ENCODE data around the gene THAP4. TPM values are rescaled to one million over a fixed set of nuclear protein-coding genes. Genes with fewer than 3 reads are reported as not detected.

Gene THAP4
- polyA plus RNA-seq, 1 of the 3 experiments (the other 2 are of a cell fraction) = 64.7 TPM

DNA sequence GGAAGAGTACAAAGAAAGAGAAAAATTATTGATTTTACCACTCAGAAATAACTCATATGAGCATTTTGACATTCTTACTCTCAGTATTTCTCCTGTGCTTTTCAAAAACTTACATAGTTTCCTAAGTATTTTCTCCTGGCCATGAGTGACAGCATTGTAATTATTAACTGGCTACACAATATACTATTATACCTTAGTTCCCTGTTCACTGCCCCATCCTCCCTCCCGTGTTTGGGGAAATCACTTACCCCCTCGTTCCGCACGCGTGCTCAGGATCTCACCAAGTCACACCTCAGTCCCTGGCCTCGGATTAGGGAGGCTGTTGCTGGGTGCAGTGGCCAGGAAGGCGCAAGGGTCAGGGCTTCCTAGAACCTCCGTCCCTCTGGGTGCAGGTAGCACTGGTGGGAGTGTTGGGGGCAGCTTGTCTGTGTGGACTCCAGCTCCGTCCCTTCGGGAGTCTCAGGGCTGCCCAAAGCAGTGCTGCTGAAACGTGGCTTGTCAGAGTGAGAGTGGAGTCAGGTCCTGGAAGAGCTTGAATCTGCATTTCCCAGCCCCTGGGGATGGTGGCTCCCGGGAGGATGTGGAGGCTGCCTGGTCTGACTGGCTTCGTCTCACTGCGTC lies 23.7 kb upstream of the THAP4 start:
- no peak overlapping the region for H2AFZ ChIP-seq (ENCODE audit: low read depth)
- H3K4me3 ChIP-seq (ENCODE audit: low read depth in 2 of 2, low read length in 1 of 2) = no peak overlapping the region
- peaks cover 6% of the 10 kb centered on the region; the same call in 1 of the 2 replicates for H4K20me1 ChIP-seq (ENCODE audit: insufficient read depth)
- no peak overlapping the region for H3K27ac ChIP-seq (ENCODE audit: low read depth in 2 of 2, low read length in 1 of 2)
- peaks cover 20% of the 10 kb centered on the region for H3F3A ChIP-seq (replicated peaks; ENCODE audit: insufficient read depth)
- ChIA-PET POLR2A (no interaction called here), CTCF (interaction anchor here (1.6 to 7.5 kb wide), 4 partner anchors 15 to 218 kb away, joined by 3 to 77 read pairs (median 5); no protein-coding TSS in a partner anchor)
- 91% methylated on average over 12 of the region's 14 CpGs for WGBS (ENCODE audit: low lambda C conversion rate)
- H3K4me2 ChIP-seq = no peak overlapping the region
- DNase-seq = no peak
- no peak for TF ChIP-seq YY1 (IDR thresholded peaks at IDR 0.05; ENCODE audit: low read depth)
- TF ChIP-seq FOXM1 (IDR thresholded peaks at IDR 0.05; ENCODE audit: low read depth) = no peak
- TF ChIP-seq EZH2phosphoT487 (IDR thresholded peaks at IDR 0.05; ENCODE audit: borderline replicate concordance, low read depth) = no peak
- TF ChIP-seq, protein P1, sequence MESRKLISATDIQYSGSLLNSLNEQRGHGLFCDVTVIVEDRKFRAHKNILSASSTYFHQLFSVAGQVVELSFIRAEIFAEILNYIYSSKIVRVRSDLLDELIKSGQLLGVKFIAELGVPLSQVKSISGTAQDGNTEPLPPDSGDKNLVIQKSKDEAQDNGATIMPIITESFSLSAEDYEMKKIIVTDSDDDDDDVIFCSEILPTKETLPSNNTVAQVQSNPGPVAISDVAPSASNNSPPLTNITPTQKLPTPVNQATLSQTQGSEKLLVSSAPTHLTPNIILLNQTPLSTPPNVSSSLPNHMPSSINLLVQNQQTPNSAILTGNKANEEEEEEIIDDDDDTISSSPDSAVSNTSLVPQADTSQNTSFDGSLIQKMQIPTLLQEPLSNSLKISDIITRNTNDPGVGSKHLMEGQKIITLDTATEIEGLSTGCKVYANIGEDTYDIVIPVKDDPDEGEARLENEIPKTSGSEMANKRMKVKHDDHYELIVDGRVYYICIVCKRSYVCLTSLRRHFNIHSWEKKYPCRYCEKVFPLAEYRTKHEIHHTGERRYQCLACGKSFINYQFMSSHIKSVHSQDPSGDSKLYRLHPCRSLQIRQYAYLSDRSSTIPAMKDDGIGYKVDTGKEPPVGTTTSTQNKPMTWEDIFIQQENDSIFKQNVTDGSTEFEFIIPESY (IDR thresholded peaks at IDR 0.05; ENCODE audit: borderline replicate concordance, low read depth) = no peak
- TF ChIP-seq, protein P2, sequence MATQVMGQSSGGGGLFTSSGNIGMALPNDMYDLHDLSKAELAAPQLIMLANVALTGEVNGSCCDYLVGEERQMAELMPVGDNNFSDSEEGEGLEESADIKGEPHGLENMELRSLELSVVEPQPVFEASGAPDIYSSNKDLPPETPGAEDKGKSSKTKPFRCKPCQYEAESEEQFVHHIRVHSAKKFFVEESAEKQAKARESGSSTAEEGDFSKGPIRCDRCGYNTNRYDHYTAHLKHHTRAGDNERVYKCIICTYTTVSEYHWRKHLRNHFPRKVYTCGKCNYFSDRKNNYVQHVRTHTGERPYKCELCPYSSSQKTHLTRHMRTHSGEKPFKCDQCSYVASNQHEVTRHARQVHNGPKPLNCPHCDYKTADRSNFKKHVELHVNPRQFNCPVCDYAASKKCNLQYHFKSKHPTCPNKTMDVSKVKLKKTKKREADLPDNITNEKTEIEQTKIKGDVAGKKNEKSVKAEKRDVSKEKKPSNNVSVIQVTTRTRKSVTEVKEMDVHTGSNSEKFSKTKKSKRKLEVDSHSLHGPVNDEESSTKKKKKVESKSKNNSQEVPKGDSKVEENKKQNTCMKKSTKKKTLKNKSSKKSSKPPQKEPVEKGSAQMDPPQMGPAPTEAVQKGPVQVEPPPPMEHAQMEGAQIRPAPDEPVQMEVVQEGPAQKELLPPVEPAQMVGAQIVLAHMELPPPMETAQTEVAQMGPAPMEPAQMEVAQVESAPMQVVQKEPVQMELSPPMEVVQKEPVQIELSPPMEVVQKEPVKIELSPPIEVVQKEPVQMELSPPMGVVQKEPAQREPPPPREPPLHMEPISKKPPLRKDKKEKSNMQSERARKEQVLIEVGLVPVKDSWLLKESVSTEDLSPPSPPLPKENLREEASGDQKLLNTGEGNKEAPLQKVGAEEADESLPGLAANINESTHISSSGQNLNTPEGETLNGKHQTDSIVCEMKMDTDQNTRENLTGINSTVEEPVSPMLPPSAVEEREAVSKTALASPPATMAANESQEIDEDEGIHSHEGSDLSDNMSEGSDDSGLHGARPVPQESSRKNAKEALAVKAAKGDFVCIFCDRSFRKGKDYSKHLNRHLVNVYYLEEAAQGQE (IDR thresholded peaks at IDR 0.05; ENCODE audit: low read depth, low read length) = no peak
- no peak for TF ChIP-seq CHD2 (IDR thresholded peaks at IDR 0.05; ENCODE audit: low read length, partially characterized antibody)
- no peak for TF ChIP-seq POLR2AphosphoS5 (IDR thresholded peaks at IDR 0.05; ENCODE audit: low read depth, low read length)
- peaks cover 20 to 33% of the 10 kb centered on the region in 2 experiments for H3K36me3 ChIP-seq (replicated peaks in 1 of 2; ENCODE audit: control insufficient read depth in 1 of 2, insufficient read depth in 2 of 2, low read length in 1 of 2)
- H3K27me3 ChIP-seq (ENCODE audit: insufficient read depth) = no peaks in the 10 kb centered on the region
- no peaks in the 10 kb centered on the region for H3K9me3 ChIP-seq
- H3K4me1 ChIP-seq (ENCODE audit: control insufficient read depth in 1 of 2, insufficient read depth in 2 of 2, low read depth in 1 of 2, low read length in 1 of 2) = peaks cover 6 to 7% of the 10 kb centered on the region in 2 experiments; a peak in 2 of 4 replicates
- no peaks in the 10 kb centered on the region for H3K79me2 ChIP-seq (ENCODE audit: insufficient read depth)
- H3K9ac ChIP-seq = no peak overlapping the region
- H3K9me2 ChIP-seq = no peaks in the 10 kb centered on the region

DNA sequence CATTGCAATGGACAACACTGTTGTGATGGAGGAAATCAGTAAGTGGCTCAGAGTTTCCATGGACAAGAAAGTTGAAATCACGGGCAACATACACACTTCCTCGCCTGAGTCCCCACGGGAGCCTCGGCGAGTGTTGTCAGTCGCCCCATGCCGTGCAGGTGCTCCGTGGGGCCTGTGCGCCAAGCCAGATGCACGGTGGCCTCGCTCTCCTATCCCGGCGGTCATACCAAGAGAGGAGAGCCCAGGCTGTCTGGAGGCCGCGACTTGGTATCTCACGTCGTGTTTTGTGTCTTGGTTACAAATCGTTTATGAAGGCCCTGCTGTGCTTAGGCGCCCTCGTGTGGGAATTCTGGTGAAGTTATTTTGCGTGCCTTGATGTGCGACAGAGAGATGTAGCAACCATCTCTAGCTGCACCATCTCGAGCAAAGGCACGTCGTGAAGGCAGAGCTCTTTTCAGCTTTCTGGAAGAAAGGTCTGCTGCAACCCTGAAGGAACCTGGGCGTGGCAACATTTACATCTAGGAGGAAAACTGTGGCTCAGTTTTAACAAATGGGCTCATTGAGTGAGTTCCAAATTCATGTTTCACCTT lies 22.3 kb upstream of the THAP4 start:
- Histone ChIP-seq H3F3A (replicated peaks; ENCODE audit: insufficient read depth) (peaks cover 8% of the 10 kb centered on the region), H3K9me2 (no peaks in the 10 kb centered on the region), H3K27ac (ENCODE audit: low read depth in 2 of 2, low read length in 1 of 2) (no peak overlapping the region), H3K9me3 (no peaks in the 10 kb centered on the region), H2AFZ (ENCODE audit: low read depth) (no peak overlapping the region), H3K36me3 (replicated peaks in 1 of 2; ENCODE audit: control insufficient read depth in 1 of 2, insufficient read depth in 2 of 2, low read length in 1 of 2) (peaks cover 20 to 47% of the 10 kb centered on the region in 2 experiments), H3K79me2 (ENCODE audit: insufficient read depth) (no peaks in the 10 kb centered on the region), H3K9ac (no peak overlapping the region), H3K27me3 (ENCODE audit: insufficient read depth) (no peaks in the 10 kb centered on the region), H4K20me1 (ENCODE audit: insufficient read depth) (peaks cover 4% of the 10 kb centered on the region; the same call in 1 of the 2 replicates), H3K4me3 (ENCODE audit: low read depth in 2 of 2, low read length in 1 of 2) (no peak overlapping the region), H3K4me2 (no peak overlapping the region), H3K4me1 (ENCODE audit: control insufficient read depth in 1 of 2, insufficient read depth in 2 of 2, low read depth in 1 of 2, low read length in 1 of 2) (no peaks in the 10 kb centered on the region)
- ChIA-PET CTCF (interaction anchor here (0.7 to 7.5 kb wide), 22 partner anchors 9 to 808 kb away, joined by 3 to 77 read pairs (median 4); partner anchors contain the start of gene ATG4B), POLR2A (no interaction called here)
- peak; percentile 72 for DNase-seq
- WGBS (ENCODE audit: low lambda C conversion rate) = 61% methylated on average over 21 of the region's 26 CpGs
- TF ChIP-seq, protein P3, sequence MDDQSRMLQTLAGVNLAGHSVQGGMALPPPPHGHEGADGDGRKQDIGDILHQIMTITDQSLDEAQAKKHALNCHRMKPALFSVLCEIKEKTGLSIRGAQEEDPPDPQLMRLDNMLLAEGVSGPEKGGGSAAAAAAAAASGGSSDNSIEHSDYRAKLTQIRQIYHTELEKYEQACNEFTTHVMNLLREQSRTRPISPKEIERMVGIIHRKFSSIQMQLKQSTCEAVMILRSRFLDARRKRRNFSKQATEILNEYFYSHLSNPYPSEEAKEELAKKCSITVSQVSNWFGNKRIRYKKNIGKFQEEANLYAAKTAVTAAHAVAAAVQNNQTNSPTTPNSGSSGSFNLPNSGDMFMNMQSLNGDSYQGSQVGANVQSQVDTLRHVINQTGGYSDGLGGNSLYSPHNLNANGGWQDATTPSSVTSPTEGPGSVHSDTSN (IDR thresholded peaks at IDR 0.05) = no peak
- TF ChIP-seq GABPA (IDR thresholded peaks at IDR 0.05; ENCODE audit: low read depth) (no peak), NFIC (IDR thresholded peaks at IDR 0.05; ENCODE audit: borderline replicate concordance) (no peak), MXI1 (IDR thresholded peaks at IDR 0.05; ENCODE audit: low read depth, low read length) (peak; percentile 37; the same call in 1 of the 2 replicates), SIN3A (IDR thresholded peaks at IDR 0.05; ENCODE audit: borderline replicate concordance, low read depth, low read length) (no peak), EP300 (IDR thresholded peaks at IDR 0.05; ENCODE audit: borderline replicate concordance in 1 of 2, low read depth in 1 of 2, low read length in 1 of 2) (no peak), ELF1 (IDR thresholded peaks at IDR 0.05) (no peak), RCOR1 (IDR thresholded peaks at IDR 0.05; ENCODE audit: low read length) (no peak), NRF1 (IDR thresholded peaks at IDR 0.05; ENCODE audit: low read depth, low read length) (no peak)
- TF ChIP-seq, protein P1 (IDR thresholded peaks at IDR 0.05; ENCODE audit: borderline replicate concordance, low read depth) = no peak
